Nephron (organoid): ENCODE results near the gene AP5B1.

Experiments
- H3K27ac Mint-ChIP-seq, 3 experiments: 2 replicates each; pipeline ENCODE4 v1.8.0; 2020; ENCODE audit warnings: mixed read lengths in 3 of 3, mild to moderate bottlenecking in 2 of 3, moderate library complexity in 1 of 3
- H3K27me3 Mint-ChIP-seq: 2 replicates; pipeline ENCODE4 v1.8.0; 2021; ENCODE audit warnings: low read depth, mild to moderate bottlenecking, moderate library complexity, mixed read lengths
- H3K36me3 Mint-ChIP-seq: 2 replicates; pipeline ENCODE4 v1.8.0; 2020; ENCODE audit warnings: low read depth, mixed read lengths
- H3K4me1 Mint-ChIP-seq: 2 replicates; pipeline ENCODE4 v1.8.0; 2020; ENCODE audit warnings: mixed read lengths
- H3K4me3 Mint-ChIP-seq, 3 experiments: 2 replicates each; pipeline ENCODE4 v1.8.0; 2020; ENCODE audit warnings: mild to moderate bottlenecking in 3 of 3, mixed read lengths in 3 of 3, moderate library complexity in 2 of 3
- H3K9me3 Mint-ChIP-seq: 2 replicates; pipeline ENCODE4 v1.8.0; 2020; ENCODE audit warnings: mixed read lengths
- TF ChIP-seq, protein P1 (sequence below), 3 experiments: fragments of 200-600 bp; sonication (generic); IDR thresholded peaks; one replicate each; pipeline ENCODE4 v1.5.0; 2021; ENCODE audit warnings: antibody characterized with exemption in 3 of 3; ENCODE audit not compliant: unreplicated experiment in 3 of 3

AP5B1 gene

GRCh38 chr11:65778431-65778900 lies 2.3 kb downstream of the AP5B1 start:
- H3K9me3 Mint-ChIP-seq: no peaks in the 10 kb centered on the region
- no peaks in the 10 kb centered on the region for H3K4me1 Mint-ChIP-seq
- H3K27me3 Mint-ChIP-seq: peaks cover 17% of the 10 kb centered on the region

DNA sequence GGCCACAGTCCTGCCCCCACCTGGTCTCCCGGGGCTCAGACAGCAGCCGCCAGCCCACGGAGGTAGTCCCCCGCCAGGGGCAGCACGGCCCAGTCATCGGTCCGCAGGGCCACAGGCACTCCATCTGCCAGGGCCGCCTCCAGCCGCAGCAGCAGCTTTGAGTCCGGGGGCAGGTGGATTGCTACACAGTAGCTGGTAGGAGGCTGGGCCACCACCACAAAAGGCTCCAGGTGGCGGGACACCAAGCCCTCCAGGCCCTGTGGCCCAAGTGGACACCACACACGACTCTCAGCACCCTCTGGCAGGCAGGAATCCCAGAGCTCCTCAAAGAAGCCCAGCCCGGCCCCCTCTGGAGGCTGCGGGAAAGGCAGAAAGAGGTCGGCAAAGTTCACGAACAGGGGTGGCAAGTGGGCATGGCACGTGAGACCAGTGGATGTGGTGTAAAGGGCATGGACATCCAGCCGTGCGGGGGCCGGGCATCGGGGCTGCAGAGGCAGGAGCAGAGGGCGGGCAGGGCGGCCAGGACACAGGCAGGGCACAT lies 2.9 kb downstream of the AP5B1 start:
- peaks cover 12% of the 10 kb centered on the region for H3K27me3 Mint-ChIP-seq
- TF ChIP-seq, protein P1, sequence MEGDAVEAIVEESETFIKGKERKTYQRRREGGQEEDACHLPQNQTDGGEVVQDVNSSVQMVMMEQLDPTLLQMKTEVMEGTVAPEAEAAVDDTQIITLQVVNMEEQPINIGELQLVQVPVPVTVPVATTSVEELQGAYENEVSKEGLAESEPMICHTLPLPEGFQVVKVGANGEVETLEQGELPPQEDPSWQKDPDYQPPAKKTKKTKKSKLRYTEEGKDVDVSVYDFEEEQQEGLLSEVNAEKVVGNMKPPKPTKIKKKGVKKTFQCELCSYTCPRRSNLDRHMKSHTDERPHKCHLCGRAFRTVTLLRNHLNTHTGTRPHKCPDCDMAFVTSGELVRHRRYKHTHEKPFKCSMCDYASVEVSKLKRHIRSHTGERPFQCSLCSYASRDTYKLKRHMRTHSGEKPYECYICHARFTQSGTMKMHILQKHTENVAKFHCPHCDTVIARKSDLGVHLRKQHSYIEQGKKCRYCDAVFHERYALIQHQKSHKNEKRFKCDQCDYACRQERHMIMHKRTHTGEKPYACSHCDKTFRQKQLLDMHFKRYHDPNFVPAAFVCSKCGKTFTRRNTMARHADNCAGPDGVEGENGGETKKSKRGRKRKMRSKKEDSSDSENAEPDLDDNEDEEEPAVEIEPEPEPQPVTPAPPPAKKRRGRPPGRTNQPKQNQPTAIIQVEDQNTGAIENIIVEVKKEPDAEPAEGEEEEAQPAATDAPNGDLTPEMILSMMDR (IDR thresholded peaks at IDR 0.05; ENCODE audit: unreplicated experiment in 3 of 3): no peak
- H3K9me3 Mint-ChIP-seq: no peaks in the 10 kb centered on the region
- peak overlapping the region; percentile 32 to 54 (median 36) for H3K4me3 Mint-ChIP-seq
- no peaks in the 10 kb centered on the region for H3K4me1 Mint-ChIP-seq
- H3K36me3 Mint-ChIP-seq: no peaks in the 10 kb centered on the region
- no peak overlapping the region for H3K27ac Mint-ChIP-seq

More at GRCh38 chr11:65778431-65778900, 2.3 kb downstream of the AP5B1 start:
- TF ChIP-seq, protein P1 (IDR thresholded peaks at IDR 0.05; ENCODE audit: unreplicated experiment in 3 of 3): no peak
- no peak overlapping the region for H3K27ac Mint-ChIP-seq
- no peaks in the 10 kb centered on the region for H3K36me3 Mint-ChIP-seq
- H3K4me3 Mint-ChIP-seq: peak overlapping the region in 1 of 3 experiments; percentile 87

DNA sequence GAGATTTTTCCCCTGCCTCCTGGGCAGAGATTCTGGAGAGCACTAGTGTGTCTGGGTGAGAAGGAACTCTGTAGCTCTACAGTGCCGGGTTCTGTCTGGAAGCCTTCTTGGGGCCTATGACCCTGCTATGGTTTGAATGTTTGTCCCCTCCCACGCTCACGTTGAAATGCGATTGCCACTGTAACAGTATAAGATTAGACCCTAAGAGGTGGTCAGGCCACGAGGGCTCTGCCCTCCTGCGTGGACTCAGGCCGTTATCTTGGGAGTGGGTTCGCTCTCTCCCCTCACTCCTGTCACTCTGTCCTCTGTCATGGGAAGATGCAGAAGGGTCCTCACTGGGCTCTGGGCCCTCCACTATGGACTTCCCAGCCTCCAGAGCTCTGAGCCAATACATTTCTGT lies 3.5 kb downstream of the AP5B1 start:
- H3K4me3 Mint-ChIP-seq: peak overlapping the region in 2 of 3 experiments; percentile 1 to 34
- no peak overlapping the region for H3K27ac Mint-ChIP-seq
- no peaks in the 10 kb centered on the region for H3K9me3 Mint-ChIP-seq
- TF ChIP-seq, protein P1 (IDR thresholded peaks at IDR 0.05; ENCODE audit: unreplicated experiment in 3 of 3): no peak
- H3K27me3 Mint-ChIP-seq: peaks cover 6% of the 10 kb centered on the region
- no peaks in the 10 kb centered on the region for H3K36me3 Mint-ChIP-seq
- H3K4me1 Mint-ChIP-seq: no peaks in the 10 kb centered on the region

- H3K36me3 Mint-ChIP-seq: no peaks in the 10 kb centered on the region
- no peak overlapping the region for H3K27ac Mint-ChIP-seq
- H3K4me3 Mint-ChIP-seq: peak overlapping the region in 1 of 3 experiments; percentile 34
- TF ChIP-seq, protein P1 (IDR thresholded peaks at IDR 0.05; ENCODE audit: unreplicated experiment in 3 of 3): no peak
- H3K4me1 Mint-ChIP-seq: no peaks in the 10 kb centered on the region
- H3K9me3 Mint-ChIP-seq: no peaks in the 10 kb centered on the region
- peaks cover under 1% of the 10 kb centered on the region for H3K27me3 Mint-ChIP-seq
These were observed 4.0 kb downstream of the AP5B1 start for GRCh38 chr11:65776710-65777141.

GRCh38 chr11:65776196-65776595 lies 4.6 kb downstream of the AP5B1 start:
- Mint-ChIP-seq H3K27me3 (no peaks in the 10 kb centered on the region), H3K4me1 (no peaks in the 10 kb centered on the region), H3K4me3 (no peak overlapping the region), H3K9me3 (no peaks in the 10 kb centered on the region), H3K36me3 (no peaks in the 10 kb centered on the region), H3K27ac (no peak overlapping the region)
- TF ChIP-seq, protein P1 (IDR thresholded peaks at IDR 0.05; ENCODE audit: unreplicated experiment in 3 of 3): no peak
